Tibial nerve (tissue), 4 donors: Measurements from ENCODE around the gene PTPRD. TPM values are rescaled to one million over a fixed set of nuclear protein-coding genes. Genes with fewer than 3 reads are reported as not detected.

ENCODE experiments used
- DNase-seq, 2 donors: peaks; one replicate each; pipeline ENCODE4 v3.0.0-alpha.2; 2019; ENCODE audit warnings: low spot score in 2 of 2
- H3K27ac ChIP-seq, 4 donors: fragments of 200-600 bp; sonication (generic) in 3 of 4; one replicate each; pipeline ENCODE4 v1.5.1; 2017 to 2019; ENCODE audit warnings: mild to moderate bottlenecking in 1 of 4
- H3K27me3 ChIP-seq, 2 donors: fragments of 200-600 bp; sonication (generic) in 1 of 2; one replicate each; pipeline versions ENCODE4 v1.5.1 to v1.6.0; 2017 to 2019
- H3K36me3 ChIP-seq, 3 donors: fragments of 200-600 bp; sonication (generic); one replicate each; pipeline ENCODE4 v1.5.1; 2018 to 2019
- H3K4me1 ChIP-seq, 4 donors: fragments of 200-600 bp; sonication (generic) in 3 of 4; one replicate each; pipeline ENCODE4 v1.5.1; 2017 to 2019
- H3K4me3 ChIP-seq, 4 donors: fragments of 200-600 bp; sonication (generic) in 3 of 4; one replicate each; pipeline ENCODE4 v1.5.1; 2017 to 2019; ENCODE audit warnings: mild to moderate bottlenecking in 1 of 4, moderate library complexity in 1 of 4
- H3K9me3 ChIP-seq, 4 donors: fragments of 200-600 bp; sonication (generic) in 3 of 4; one replicate each; pipeline ENCODE4 v1.5.1; 2017 to 2019
- EP300 ChIP-seq, 2 donors: sonication (generic); formaldehyde crosslinking; IDR thresholded peaks; one replicate each; pipeline ENCODE4 v1.6.1; 2017; ENCODE audit warnings: antibody characterized with exemption in 2 of 2, mild to moderate bottlenecking in 1 of 2
- POLR2A ChIP-seq, 2 donors: fragments of 450-650 bp; IDR thresholded peaks; one replicate each; pipeline ENCODE4 v1.6.1; 2017; ENCODE audit warnings: antibody characterized with exemption in 2 of 2, mild to moderate bottlenecking in 2 of 2, moderate library complexity in 2 of 2
- WGBS, 2 donors: methylation state at CpG; one replicate each; pipeline ENCODE4 v1.1.5; 2018; 5-methylcytosine and 5-hydroxymethylcytosine counted together
- total RNA-seq, 4 donors: library from RNA; depleted of rRNA; stranded (reverse); fragments of >200 nt; gene quantifications; one replicate each; pipeline ENCODE4 v1.1.0, GENCODE V29; 2016
- TF ChIP-seq, protein P1 (sequence below), 5 experiments: fragments of 200-600 bp in 3 of 5; fragments of 450-650 bp in 2 of 5; sonication (generic) in 3 of 5; IDR thresholded peaks; one replicate each; pipeline ENCODE4 v1.5.1; 2016 to 2019; ENCODE audit warnings: antibody characterized with exemption in 5 of 5, mild to moderate bottlenecking in 3 of 5, moderate library complexity in 2 of 5

Gene PTPRD
- total RNA-seq, 4 donors from 2014 or later: 1.7 to 13.2 (median 5.1) TPM

DNA sequence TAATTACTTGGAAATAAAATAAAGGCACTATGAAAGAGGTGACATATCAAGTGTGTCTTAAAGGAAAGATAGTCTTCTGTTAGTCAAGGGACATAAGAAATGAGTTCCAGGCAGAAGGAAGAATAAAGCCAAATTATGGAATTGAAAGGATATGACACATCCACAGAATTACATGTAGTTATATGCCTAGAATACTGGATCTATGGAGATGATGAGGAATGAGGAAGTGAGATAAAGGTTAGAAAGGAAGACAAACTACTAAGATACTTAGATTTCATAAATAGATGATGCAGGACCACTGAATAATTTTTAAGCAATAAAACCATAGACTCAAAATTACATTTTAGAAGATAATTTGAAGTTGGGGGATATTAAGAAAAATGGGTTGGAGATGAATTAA is 609.8 kb downstream of the PTPRD start:
- Histone ChIP-seq H3K4me3 (no peak overlapping the region), H3K4me1 (peaks cover 0 to 13% (median 0%) of the 10 kb centered on the region in 4 donors), H3K9me3 (no peaks in the 10 kb centered on the region), H3K27me3 (no peaks in the 10 kb centered on the region), H3K36me3 (no peaks in the 10 kb centered on the region), H3K27ac (no peak overlapping the region)
- no peak for DNase-seq
- no peak for TF ChIP-seq POLR2A (IDR thresholded peaks at IDR 0.05)
- no peak for TF ChIP-seq EP300 (IDR thresholded peaks at IDR 0.05)
- TF ChIP-seq, protein P1, sequence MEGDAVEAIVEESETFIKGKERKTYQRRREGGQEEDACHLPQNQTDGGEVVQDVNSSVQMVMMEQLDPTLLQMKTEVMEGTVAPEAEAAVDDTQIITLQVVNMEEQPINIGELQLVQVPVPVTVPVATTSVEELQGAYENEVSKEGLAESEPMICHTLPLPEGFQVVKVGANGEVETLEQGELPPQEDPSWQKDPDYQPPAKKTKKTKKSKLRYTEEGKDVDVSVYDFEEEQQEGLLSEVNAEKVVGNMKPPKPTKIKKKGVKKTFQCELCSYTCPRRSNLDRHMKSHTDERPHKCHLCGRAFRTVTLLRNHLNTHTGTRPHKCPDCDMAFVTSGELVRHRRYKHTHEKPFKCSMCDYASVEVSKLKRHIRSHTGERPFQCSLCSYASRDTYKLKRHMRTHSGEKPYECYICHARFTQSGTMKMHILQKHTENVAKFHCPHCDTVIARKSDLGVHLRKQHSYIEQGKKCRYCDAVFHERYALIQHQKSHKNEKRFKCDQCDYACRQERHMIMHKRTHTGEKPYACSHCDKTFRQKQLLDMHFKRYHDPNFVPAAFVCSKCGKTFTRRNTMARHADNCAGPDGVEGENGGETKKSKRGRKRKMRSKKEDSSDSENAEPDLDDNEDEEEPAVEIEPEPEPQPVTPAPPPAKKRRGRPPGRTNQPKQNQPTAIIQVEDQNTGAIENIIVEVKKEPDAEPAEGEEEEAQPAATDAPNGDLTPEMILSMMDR (IDR thresholded peaks at IDR 0.05): no peak

DNA sequence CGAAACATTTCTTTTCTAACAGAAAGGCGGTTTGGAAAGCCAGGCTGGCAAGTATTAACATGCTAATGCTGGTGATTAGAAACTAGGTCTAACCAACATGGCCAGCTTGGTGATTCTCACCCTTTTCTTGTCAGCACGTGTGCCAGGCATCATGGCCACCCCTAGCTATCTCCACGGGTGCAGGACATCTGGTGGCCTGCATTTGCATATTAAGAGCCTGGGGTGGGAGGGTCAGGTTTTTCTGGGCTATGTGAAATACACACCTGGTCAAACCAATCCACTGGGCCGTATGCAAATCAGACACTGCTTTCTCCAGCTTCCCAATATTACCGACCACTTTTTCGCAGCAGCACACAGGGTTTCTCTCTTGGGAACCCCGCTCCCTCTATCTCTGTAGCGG is 612.1 kb downstream of the PTPRD start:
- DNase-seq: no peak
- H3K27ac ChIP-seq: no peak overlapping the region
- H3K9me3 ChIP-seq: no peaks in the 10 kb centered on the region
- TF ChIP-seq POLR2A (IDR thresholded peaks at IDR 0.05): no peak
- TF ChIP-seq, protein P1 (IDR thresholded peaks at IDR 0.05): no peak
- no peak for TF ChIP-seq EP300 (IDR thresholded peaks at IDR 0.05)
- H3K36me3 ChIP-seq: no peaks in the 10 kb centered on the region
- H3K4me1 ChIP-seq: peaks cover 0 to 13% (median 0%) of the 10 kb centered on the region in 4 donors
- no peak overlapping the region for H3K4me3 ChIP-seq
- 93 to 94% methylated on average over 9 of the region's 9 CpGs for WGBS, 2 donors
- H3K27me3 ChIP-seq: no peaks in the 10 kb centered on the region

DNA sequence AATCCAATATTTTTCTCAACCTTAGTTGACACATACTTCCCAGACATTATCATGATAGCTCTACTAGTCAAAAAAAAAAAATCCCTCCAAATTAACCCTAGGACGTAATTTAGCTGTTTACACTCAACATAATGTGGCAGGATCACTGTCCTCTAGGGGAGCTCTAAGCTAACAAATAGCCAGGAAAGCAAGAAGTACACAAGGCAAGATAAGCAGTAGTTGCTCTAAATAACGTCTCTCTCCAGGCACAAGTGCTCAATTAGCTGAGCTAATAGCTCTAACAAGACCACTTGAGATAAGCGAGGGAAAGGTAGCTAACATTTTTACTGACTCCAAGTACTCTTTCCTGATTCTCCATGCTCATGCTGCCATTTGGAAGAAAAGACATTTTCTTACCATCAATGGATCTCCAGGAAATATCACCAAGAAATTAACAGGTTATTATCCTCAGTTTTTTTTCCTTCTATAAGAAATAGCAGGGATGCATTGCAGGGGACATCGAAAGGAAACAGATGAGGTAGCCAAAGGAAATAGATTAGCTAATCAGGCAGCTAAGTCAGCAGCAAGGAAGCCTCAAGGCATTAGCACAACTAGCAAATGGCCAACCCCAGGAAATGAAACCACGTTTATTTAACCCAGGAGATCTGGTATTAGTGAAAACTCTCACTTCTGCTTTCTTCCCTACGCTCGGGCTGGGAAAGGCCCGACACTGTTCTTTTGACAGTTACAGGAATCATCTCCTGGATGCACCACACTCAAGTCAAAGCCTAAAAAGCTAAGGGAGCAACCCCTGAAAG is 614.1 kb downstream of the PTPRD start:
- 33 to 41% methylated on average over 8 of the region's 8 CpGs for WGBS, 2 donors
- H3K4me1 ChIP-seq: peaks cover 0 to 8% (median 0%) of the 10 kb centered on the region in 4 donors
- TF ChIP-seq POLR2A (IDR thresholded peaks at IDR 0.05) (no peak), EP300 (IDR thresholded peaks at IDR 0.05) (no peak)
- TF ChIP-seq, protein P1 (IDR thresholded peaks at IDR 0.05): no peak

DNA sequence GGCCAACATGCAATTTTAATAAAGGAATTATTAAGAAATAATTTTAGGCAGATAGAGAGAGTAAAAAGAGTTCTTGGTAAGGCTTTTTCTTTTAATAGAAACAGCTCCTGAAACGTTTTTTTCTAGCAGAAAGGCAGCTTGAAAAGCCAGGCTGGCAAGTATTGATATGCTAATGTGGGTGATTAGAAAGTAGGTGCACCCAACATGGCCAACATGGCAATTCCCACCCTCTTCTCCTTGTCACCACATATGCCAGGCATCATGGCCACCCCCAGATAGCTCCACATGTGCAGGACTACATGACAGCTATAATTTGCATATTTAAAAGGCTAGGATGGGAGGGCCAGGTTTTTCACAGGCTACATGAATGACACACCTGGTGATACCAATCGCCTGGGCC is 615.2 kb downstream of the PTPRD start:
- Histone ChIP-seq H3K36me3 (no peaks in the 10 kb centered on the region), H3K4me3 (no peak overlapping the region), H3K9me3 (no peaks in the 10 kb centered on the region), H3K27me3 (no peaks in the 10 kb centered on the region), H3K27ac (no peak overlapping the region), H3K4me1 (peaks cover 0 to 8% (median 0%) of the 10 kb centered on the region in 4 donors)
- no peak for DNase-seq
- 50 to 53% methylated on average over 2 of the region's 2 CpGs for WGBS, 2 donors
- TF ChIP-seq EP300 (IDR thresholded peaks at IDR 0.05): no peak
- no peak for TF ChIP-seq POLR2A (IDR thresholded peaks at IDR 0.05)

More for the DNA sequence above, 614.1 kb downstream of the PTPRD start:
- no peak overlapping the region for H3K4me3 ChIP-seq
- H3K27ac ChIP-seq: no peak overlapping the region
- H3K36me3 ChIP-seq: no peaks in the 10 kb centered on the region
- DNase-seq: no peak
- H3K27me3 ChIP-seq: no peaks in the 10 kb centered on the region
- H3K9me3 ChIP-seq: no peaks in the 10 kb centered on the region

DNA sequence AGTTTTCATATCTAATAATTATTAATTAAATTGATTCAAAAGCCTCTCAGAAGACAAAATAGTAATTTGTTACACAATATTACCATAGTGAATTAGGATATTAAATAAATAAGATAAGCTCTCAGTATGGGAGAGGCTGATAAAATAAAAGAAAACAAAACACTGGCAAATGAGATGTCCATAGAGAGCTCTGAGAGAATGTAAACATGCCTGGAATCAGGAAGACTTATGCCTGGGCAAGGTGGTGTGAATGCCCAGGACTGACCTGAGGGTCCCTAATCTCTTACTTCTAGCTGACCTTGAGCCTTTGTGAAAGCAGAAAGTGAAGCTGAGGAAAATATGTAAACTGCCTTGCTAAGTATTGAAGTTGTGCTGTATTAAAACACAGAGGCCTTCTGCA is 616.5 kb downstream of the PTPRD start:
- H3K9me3 ChIP-seq: no peaks in the 10 kb centered on the region
- no peak overlapping the region for H3K4me3 ChIP-seq
- no peaks in the 10 kb centered on the region for H3K36me3 ChIP-seq
- no peak overlapping the region for H3K27ac ChIP-seq
- TF ChIP-seq EP300 (IDR thresholded peaks at IDR 0.05): no peak
- no peak for TF ChIP-seq POLR2A (IDR thresholded peaks at IDR 0.05)
- TF ChIP-seq, protein P1 (IDR thresholded peaks at IDR 0.05): no peak
- DNase-seq: no peak
- H3K27me3 ChIP-seq: no peaks in the 10 kb centered on the region
- H3K4me1 ChIP-seq: peaks cover 0 to 8% (median 0%) of the 10 kb centered on the region in 4 donors
